Measurements from ENCODE around the gene CHRNB1. TPM values are rescaled to one million over a fixed set of nuclear protein-coding genes. Genes with fewer than 3 reads are reported as not detected.

CHRNB1 gene
- total RNA-seq, 3 donors from 2014 or later = 8.5 to 11.8 (median 11.7) TPM

- no peak for DNase-seq (ENCODE audit: low spot score in 2 of 2)
- intact Hi-C loops (cut with DNase I; ENCODE audit: low total_unique reads) = no loop called here
- Histone ChIP-seq H3K27ac (peak overlapping the region in 1 of 2 donors; percentile 95), H3K4me1 (peaks cover 4 to 7% of the 10 kb centered on the region in 2 donors), H3K27me3 (no peaks in the 10 kb centered on the region), H3K9me3 (no peaks in the 10 kb centered on the region), H3K36me3 (no peaks in the 10 kb centered on the region), H3K4me3 (peak overlapping the region in 1 of 3 donors; percentile 89)
- no peak for TF ChIP-seq CTCF (IDR thresholded peaks at IDR 0.05)
- no peak for TF ChIP-seq POLR2A (IDR thresholded peaks at IDR 0.05)
- TF ChIP-seq POLR2AphosphoS5 (IDR thresholded peaks at IDR 0.05) = no peak
These were observed 37.8 kb upstream of the CHRNB1 start for GRCh38 chr17:7407082-7407481.

GRCh38 chr17:7407485-7408251 is 37.2 kb upstream of the CHRNB1 start, which contains the start of gene NLGN2:
TSS of gene NLGN2 (plus strand) at chr17:7407845. CDS start at chr17:7408256, 411 bp downstream.
- H3K27ac ChIP-seq = peak within 1 kb of the TSS in 1 of 2 donors; percentile 95
- H3K36me3 ChIP-seq = no peaks in the 10 kb centered on the region
- H3K4me1 ChIP-seq = peaks cover 3 to 4% of the 10 kb centered on the region in 2 donors
- H3K27me3 ChIP-seq = no peaks in the 10 kb centered on the region
- intact Hi-C loops (cut with DNase I; ENCODE audit: low total_unique reads) = no loop called here
- TF ChIP-seq POLR2AphosphoS5 (IDR thresholded peaks at IDR 0.05) (no peak), CTCF (IDR thresholded peaks at IDR 0.05) (no peak)
- no peaks in the 10 kb centered on the region for H3K9me3 ChIP-seq
- no peak for DNase-seq (ENCODE audit: low spot score in 2 of 2)
- peak within 1 kb of the TSS in 1 of 3 donors; percentile 89 for H3K4me3 ChIP-seq

GRCh38 chr17:7408252-7408727 is 36.6 kb upstream of the CHRNB1 start:
- no peak overlapping the region for H3K27ac ChIP-seq
- DNase-seq (ENCODE audit: low spot score in 2 of 2) = no peak
- H3K9me3 ChIP-seq = no peaks in the 10 kb centered on the region
- H3K4me1 ChIP-seq = peaks cover 0 to 4% of the 10 kb centered on the region in 2 donors
- H3K27me3 ChIP-seq = no peaks in the 10 kb centered on the region
- intact Hi-C loops (cut with DNase I; ENCODE audit: low total_unique reads) = no loop called here
- no peak for TF ChIP-seq CTCF (IDR thresholded peaks at IDR 0.05)
- TF ChIP-seq POLR2AphosphoS5 (IDR thresholded peaks at IDR 0.05) = no peak
- TF ChIP-seq POLR2A (IDR thresholded peaks at IDR 0.05) = no peak
- H3K36me3 ChIP-seq = no peaks in the 10 kb centered on the region
- no peak overlapping the region for H3K4me3 ChIP-seq

GRCh38 chr17:7408863-7409262 is 36.0 kb upstream of the CHRNB1 start:
- TF ChIP-seq POLR2AphosphoS5 (IDR thresholded peaks at IDR 0.05) = no peak
- no peak for TF ChIP-seq CTCF (IDR thresholded peaks at IDR 0.05)
- no peak for TF ChIP-seq POLR2A (IDR thresholded peaks at IDR 0.05)
- intact Hi-C loops (cut with DNase I; ENCODE audit: low total_unique reads) = no loop called here
- H3K4me3 ChIP-seq = no peak overlapping the region
- H3K27ac ChIP-seq = no peak overlapping the region
- no peak for DNase-seq (ENCODE audit: low spot score in 2 of 2)
- H3K9me3 ChIP-seq = no peaks in the 10 kb centered on the region
- H3K27me3 ChIP-seq = no peaks in the 10 kb centered on the region
- H3K4me1 ChIP-seq = peaks cover 0 to 4% of the 10 kb centered on the region in 2 donors
- no peaks in the 10 kb centered on the region for H3K36me3 ChIP-seq

GRCh38 chr17:7409716-7410115 is 35.1 kb upstream of the CHRNB1 start:
- TF ChIP-seq POLR2AphosphoS5 (IDR thresholded peaks at IDR 0.05) (no peak), POLR2A (IDR thresholded peaks at IDR 0.05) (no peak), CTCF (IDR thresholded peaks at IDR 0.05) (no peak)
- DNase-seq (ENCODE audit: low spot score in 2 of 2) = no peak
- Histone ChIP-seq H3K9me3 (no peaks in the 10 kb centered on the region), H3K36me3 (no peaks in the 10 kb centered on the region), H3K4me3 (no peak overlapping the region), H3K4me1 (peaks cover 0 to 4% of the 10 kb centered on the region in 2 donors), H3K27me3 (no peaks in the 10 kb centered on the region), H3K27ac (no peak overlapping the region)
- intact Hi-C loops (cut with DNase I; ENCODE audit: low total_unique reads) = no loop called here
